GM10266 (cell line): ENCODE data around the gene RNF25.

ENCODE experiments used
- DNase-seq: peaks from one replicate; pipeline ENCODE4 v3.0.0; 2012; ENCODE audit errors: extremely low spot score
- TF ChIP-seq, protein P1 (sequence below): IDR thresholded peaks from 2 replicates; pipeline ENCODE4 v1.5.1; 2012; ENCODE audit warnings: mild to moderate bottlenecking, low read depth; ENCODE audit not compliant: control insufficient read depth, insufficient read depth; ENCODE audit errors: missing control alignments

The RNF25 gene

GRCh38 chr2:218644721-218645120 is 27.1 kb downstream of the RNF25 start:
- DNase-seq = no peak
- TF ChIP-seq, protein P1, sequence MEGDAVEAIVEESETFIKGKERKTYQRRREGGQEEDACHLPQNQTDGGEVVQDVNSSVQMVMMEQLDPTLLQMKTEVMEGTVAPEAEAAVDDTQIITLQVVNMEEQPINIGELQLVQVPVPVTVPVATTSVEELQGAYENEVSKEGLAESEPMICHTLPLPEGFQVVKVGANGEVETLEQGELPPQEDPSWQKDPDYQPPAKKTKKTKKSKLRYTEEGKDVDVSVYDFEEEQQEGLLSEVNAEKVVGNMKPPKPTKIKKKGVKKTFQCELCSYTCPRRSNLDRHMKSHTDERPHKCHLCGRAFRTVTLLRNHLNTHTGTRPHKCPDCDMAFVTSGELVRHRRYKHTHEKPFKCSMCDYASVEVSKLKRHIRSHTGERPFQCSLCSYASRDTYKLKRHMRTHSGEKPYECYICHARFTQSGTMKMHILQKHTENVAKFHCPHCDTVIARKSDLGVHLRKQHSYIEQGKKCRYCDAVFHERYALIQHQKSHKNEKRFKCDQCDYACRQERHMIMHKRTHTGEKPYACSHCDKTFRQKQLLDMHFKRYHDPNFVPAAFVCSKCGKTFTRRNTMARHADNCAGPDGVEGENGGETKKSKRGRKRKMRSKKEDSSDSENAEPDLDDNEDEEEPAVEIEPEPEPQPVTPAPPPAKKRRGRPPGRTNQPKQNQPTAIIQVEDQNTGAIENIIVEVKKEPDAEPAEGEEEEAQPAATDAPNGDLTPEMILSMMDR = no peak

DNA sequence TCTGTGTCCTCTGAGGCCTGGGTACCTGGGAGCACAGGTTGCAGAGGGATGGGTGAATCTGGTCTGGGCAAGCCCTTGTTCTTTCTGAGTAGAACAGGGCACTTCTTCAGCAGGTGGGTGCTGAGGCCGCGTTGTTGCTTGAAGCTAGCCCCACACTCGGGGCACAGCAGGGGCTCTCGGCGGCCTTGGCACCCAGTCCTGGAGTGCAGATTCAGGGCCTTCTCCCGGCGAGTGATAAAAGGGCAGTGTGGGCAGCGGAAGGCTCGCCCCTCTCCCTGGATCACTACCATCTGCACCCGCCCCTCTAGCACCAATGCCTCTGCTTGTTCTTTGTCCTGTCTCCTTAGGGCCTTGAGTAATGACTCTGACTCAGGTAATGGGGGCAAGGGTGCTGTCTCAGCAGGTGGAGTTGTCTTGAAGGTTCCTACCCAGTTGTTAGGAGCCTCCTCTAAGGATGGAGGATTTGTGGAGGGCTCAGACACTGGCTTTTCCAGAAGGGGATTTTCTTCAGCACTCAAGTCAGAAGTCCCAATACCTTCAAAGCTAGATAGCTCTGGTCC is 28.0 kb downstream of the RNF25 start:
- TF ChIP-seq, protein P1 = no peak
- no peak for DNase-seq

- TF ChIP-seq, protein P1 = no peak
- DNase-seq = no peak
Observed at GRCh38 chr2:218642786-218643185, 29.0 kb downstream of the RNF25 start.

DNA sequence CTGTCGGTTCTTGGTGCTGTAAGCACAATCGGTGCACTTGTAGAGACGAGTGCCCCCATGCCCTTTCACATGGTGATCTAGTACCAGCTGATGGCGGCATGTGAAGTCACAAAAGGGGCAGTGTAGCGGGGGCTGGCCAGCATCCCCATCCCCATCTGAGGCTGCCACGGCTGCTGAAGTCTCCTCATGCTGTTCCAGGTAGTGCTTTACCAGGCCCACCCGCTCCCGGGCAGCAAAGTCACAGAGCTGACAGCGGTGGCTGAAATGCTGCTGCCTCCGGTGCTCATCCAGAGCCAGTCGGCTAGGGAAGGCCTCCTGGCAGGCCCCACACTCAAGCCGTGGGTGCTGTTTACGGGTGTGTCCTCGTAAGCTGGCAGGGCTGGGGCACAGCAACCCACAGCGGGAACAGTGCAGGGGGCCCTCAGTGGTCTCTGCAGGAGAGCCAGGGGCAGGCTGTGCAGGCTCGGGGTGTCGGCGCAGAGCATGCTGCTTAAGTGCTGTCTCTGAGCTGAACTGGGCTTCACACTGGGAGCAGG is 29.6 kb downstream of the RNF25 start:
- no peak for DNase-seq
- TF ChIP-seq, protein P1 = no peak

DNA sequence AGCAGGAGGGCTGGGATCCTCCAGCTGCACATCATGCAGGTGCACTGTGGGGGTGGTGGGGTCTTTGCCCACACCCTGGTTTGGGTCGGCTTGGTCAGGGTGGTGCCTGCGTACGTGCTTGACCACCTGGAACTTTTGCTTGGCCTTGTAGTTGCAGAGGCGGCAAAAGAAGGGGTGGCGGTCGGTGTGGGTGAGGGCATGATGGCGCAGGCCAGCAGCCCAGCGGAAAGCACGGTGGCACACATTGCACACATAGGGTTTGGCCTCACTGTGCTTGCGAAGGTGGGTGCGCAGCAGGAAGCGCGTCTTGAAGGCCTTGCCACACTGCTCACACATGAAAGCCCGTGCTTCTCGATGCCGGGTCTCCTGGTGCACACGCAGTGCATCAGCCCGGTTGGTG is 33.4 kb downstream of the RNF25 start:
- DNase-seq = no peak
- TF ChIP-seq, protein P1 = no peak

GRCh38 chr2:218635719-218636118 is 36.1 kb downstream of the RNF25 start:
- DNase-seq = no peak

GRCh38 chr2:218631837-218632236 is 40.0 kb downstream of the RNF25 start:
- TF ChIP-seq, protein P1 = no peak
- DNase-seq = no peak

More at GRCh38 chr2:218635719-218636118, 36.1 kb downstream of the RNF25 start:
- TF ChIP-seq, protein P1 = no peak
